HFFc6 (cell line): ENCODE results near the gene CCL3. TPM values are rescaled to one million over a fixed set of nuclear protein-coding genes. Genes with fewer than 3 reads are reported as not detected.
"Not testable (repeated sequence)": the region's sequence is repeated elsewhere in the genome, so short reads cannot be mapped to it uniquely, and the experiment has no call there.

ENCODE experiments used
- DNase-seq: peaks from one replicate; pipeline ENCODE4 v3.0.0-alpha.2; 2018
- H3K27ac Mint-ChIP-seq: 2 replicates; pipeline ENCODE4 v1.8.0; 2020; ENCODE audit warnings: mild to moderate bottlenecking, mixed read lengths
- H3K27me3 Mint-ChIP-seq: 2 replicates; pipeline ENCODE4 v1.8.0; 2021; ENCODE audit warnings: mild to moderate bottlenecking, moderate library complexity, mixed read lengths; ENCODE audit not compliant: insufficient read depth
- H3K36me3 Mint-ChIP-seq: 2 replicates; pipeline ENCODE4 v1.8.0; 2021; ENCODE audit warnings: low read depth, mixed read lengths
- H3K4me1 Mint-ChIP-seq: 2 replicates; pipeline ENCODE4 v1.8.0; 2020; ENCODE audit warnings: low read depth, mixed read lengths
- H3K4me3 Mint-ChIP-seq: 2 replicates; pipeline ENCODE4 v1.8.0; 2020; ENCODE audit warnings: mild to moderate bottlenecking, moderate library complexity, mixed read lengths
- H3K9me3 Mint-ChIP-seq: 2 replicates; pipeline ENCODE4 v1.8.0; 2020; ENCODE audit warnings: mild to moderate bottlenecking, mixed read lengths
- CTCF ChIP-seq: fragments of 200-600 bp; sonication (generic); IDR thresholded peaks from 2 replicates; pipeline ENCODE4 v1.5.0; 2021; ENCODE audit warnings: antibody characterized with exemption, mild to moderate bottlenecking
- total RNA-seq, 6 experiments: library from RNA; stranded (reverse); fragmentation: NEBNext Ultra II Directional; extraction: Animal tissue kit (Norgen Biotek cat#: 25700); gene quantifications; 2 replicates in 1 of 6; 3 replicates in 5 of 6; pipeline ENCODE4 v1.2.3, GENCODE V29; 2021

CCL3 gene
- total RNA-seq, 6 experiments from 2014 or later = not detected

DNA sequence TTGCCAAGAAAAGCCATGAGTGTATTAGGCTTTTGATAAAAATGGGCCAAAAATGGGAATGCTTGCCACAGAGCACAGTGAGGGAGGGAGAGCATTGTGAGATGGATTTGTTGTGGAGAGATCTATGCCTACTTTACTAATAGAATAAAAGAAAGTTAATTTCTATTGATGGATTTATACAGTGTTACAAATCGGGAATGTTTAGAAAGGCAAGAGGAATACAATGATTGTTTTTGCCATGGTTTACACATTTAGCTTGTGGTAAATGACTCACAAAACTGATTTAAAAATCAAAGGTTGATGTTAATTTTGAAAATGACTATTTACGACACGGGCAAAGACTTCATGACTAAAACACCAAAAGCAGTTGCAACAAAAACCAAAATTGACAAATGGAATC is 30.3 kb upstream of the CCL3 start:
- H3K27me3 Mint-ChIP-seq = peaks cover 2% of the 10 kb centered on the region
- H3K4me3 Mint-ChIP-seq = no peak overlapping the region
- peaks cover 5% of the 10 kb centered on the region; the same call in 1 of the 2 replicates for H3K36me3 Mint-ChIP-seq
- no peak overlapping the region for H3K27ac Mint-ChIP-seq
- TF ChIP-seq CTCF = no peak
- peaks cover 15% of the 10 kb centered on the region for H3K9me3 Mint-ChIP-seq
- H3K4me1 Mint-ChIP-seq = no peaks in the 10 kb centered on the region
- DNase-seq = no peak

DNA sequence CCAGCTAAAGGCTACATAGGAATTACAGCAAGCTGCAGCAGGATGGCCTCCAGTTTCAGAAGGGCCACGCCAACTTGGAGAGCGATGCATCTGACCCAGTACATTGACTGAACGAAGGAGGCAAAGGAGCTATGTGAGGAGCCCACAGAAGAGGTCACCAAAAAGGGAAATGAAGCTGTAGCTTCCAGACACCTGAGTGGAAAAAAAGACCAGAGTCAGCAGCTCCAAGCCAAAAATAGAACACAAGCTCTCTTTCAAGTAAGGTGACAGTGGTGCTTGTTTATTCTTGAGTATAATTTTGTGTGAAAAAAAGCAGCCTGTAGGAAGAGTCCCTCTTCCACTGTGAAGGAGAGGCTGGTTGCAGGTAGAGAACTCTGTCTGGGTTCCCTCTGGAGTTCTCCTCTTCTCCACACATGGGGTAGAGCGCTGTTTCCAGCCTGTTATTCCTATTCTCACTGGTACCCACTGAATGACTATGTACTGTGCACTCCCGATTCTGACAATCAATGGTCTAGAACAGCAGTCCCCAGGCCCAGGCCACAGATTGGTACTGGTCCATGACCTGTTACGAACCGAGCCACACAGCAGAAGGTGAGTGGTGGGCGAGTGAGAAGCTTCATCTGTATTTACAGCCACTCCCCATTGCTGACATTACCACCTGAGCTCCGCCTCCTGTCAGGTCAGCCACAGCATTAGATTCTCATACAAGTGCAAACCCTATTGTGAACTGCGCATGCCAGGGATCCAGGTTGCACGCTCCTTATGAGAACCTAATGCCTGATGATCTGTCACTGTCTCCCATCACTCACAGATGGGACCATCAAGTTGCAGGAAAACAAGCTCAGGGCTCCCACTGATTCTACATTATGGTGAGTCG is 28.8 kb upstream of the CCL3 start:
- Mint-ChIP-seq H3K4me1 (no peaks in the 10 kb centered on the region), H3K36me3 (peaks cover 5% of the 10 kb centered on the region; the same call in 1 of the 2 replicates), H3K27me3 (no peaks in the 10 kb centered on the region; the same call in none of the 2 replicates), H3K9me3 (peaks cover 23% of the 10 kb centered on the region), H3K4me3 (no peak overlapping the region), H3K27ac (no peak overlapping the region)
- TF ChIP-seq CTCF = no peak
- no peak for DNase-seq

DNA sequence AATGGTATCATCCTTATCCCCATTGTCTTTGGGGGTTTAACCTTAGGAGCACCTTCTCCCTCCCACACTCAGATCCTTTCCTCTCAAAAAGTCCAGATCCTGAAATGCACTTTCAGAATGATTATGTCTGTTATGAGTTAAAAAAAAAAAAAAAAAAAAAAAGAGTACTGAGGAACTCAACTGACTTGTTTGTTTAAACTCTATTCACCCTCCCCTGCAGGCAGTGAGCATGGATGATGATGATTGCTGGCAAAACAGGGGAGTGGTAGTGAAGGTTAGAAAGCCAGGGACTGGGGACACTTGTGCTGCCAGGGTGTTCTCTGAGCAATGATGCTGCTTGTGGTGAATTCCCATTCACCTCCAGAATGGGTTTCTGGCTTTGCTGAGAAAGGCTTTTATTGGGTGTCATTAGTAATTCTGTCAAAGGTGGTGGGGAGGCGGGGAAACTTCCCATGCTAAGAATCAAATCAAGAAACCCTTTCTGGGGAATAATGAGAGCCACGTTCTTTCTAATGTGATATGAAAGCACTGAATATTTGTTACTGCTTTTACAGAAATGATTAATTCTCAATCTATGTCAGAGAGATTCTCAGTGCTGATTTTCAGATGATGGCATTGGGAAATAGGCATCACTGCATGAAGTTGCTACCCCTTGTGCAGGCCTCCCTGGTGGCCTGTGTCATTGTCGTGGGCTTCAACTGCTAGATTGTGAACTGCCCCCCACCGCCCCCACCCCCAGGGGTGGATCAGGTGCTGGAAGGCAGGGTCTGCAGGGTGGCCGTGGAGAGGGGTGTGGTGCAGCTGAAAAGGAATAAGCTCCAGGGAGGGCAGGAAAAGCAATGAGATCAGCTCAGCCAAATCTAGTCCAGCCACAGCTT is 27.8 kb upstream of the CCL3 start:
- DNase-seq = no peak
- Mint-ChIP-seq H3K36me3 (peaks cover 5% of the 10 kb centered on the region; the same call in 1 of the 2 replicates), H3K27me3 (no peaks in the 10 kb centered on the region; the same call in none of the 2 replicates), H3K4me1 (no peaks in the 10 kb centered on the region), H3K4me3 (no peak overlapping the region), H3K9me3 (peaks cover 30% of the 10 kb centered on the region), H3K27ac (no peak overlapping the region)
- TF ChIP-seq CTCF = no peak

GRCh38 chr17:36115649-36115977 is 25.7 kb upstream of the CCL3 start:
- not testable (repeated sequence) for H3K27ac Mint-ChIP-seq, H3K27me3 Mint-ChIP-seq
- H3K9me3 Mint-ChIP-seq = peaks cover 35% of the 10 kb centered on the region

DNA sequence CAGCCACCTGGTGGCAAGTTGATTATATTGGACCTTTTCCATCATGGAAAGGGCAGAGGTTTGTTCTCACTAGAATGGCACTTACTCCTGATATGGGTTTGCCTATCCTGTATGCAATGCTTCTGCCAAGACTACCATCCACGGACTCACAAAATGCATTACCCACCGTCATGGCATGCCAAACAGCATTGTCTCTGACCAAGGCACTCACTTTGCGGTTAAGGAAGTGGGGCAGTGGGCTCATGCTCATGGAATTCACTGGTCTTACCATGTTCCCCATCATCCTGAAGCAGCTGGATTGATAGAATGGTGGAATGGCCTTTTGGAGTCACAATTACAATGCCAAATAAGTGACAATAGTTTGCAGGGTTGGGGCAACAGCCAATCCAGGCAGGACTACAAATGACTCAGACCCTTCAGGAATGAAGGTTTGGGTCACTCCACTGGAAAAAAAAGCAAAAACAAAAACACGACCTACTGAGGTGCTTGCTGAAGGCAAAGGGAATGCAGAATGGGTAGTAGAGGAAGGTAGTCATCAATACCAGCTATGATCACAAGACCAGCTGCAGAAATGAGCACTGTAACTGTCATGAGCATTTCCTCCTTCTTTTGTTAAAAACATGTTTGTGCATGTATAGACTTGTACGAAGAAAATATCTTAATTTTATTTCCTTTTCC is 25.2 kb upstream of the CCL3 start:
- H3K9me3 Mint-ChIP-seq = peaks cover 30% of the 10 kb centered on the region
- not testable (repeated sequence) for H3K4me1 Mint-ChIP-seq, H3K36me3 Mint-ChIP-seq, H3K27ac Mint-ChIP-seq, H3K4me3 Mint-ChIP-seq, DNase-seq, H3K27me3 Mint-ChIP-seq

More at GRCh38 chr17:36115649-36115977, 25.7 kb upstream of the CCL3 start:
- DNase-seq, H3K36me3 Mint-ChIP-seq, H3K4me1 Mint-ChIP-seq, H3K4me3 Mint-ChIP-seq: not testable (repeated sequence)

DNA sequence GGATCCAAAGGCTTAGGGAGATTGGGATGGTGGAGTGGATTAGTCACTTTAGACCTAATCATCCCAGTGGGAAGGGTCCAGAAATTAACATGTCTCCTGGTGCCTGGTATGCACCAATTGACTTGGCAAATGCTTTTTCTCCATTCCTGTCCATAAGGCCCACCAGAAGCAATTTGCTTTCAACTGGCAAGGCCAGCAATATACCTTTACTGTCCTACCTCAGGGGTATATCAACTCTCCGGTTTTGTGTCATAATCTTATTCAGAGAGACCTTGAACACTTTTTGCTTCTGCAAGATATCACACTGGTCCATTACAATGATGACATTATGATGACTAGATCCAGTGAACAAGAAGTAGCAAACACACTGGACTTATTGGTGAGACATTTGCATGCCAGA is 23.2 kb upstream of the CCL3 start:
- H3K9me3 Mint-ChIP-seq = peaks cover 25% of the 10 kb centered on the region
- DNase-seq, H3K27me3 Mint-ChIP-seq, H3K27ac Mint-ChIP-seq, H3K36me3 Mint-ChIP-seq, H3K4me1 Mint-ChIP-seq, H3K4me3 Mint-ChIP-seq: not testable (repeated sequence)
